ENCODE data around the gene CEMIP.

The CEMIP gene

DNA sequence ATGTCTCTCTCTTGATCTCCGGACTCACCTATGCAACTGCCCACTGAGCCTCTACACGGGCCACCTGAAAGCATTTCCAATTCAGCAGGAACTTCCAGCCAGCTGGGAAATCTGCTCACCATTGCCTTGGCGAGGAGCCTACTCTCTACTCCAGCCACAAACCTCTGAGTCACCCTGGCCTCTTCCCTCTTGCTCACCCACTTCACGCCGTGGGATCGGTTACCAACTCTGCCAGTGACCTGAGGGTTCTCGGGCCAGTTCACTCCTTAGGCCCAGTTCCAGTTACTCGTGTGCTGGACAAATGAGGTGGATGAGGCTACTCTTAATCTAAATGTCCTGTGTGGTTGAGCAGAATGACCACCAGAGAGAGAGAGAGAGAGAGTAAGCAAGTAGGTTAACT, 70.1 kb downstream of the CEMIP start:
- no peaks in the 10 kb centered on the region for H3K4me1 Mint-ChIP-seq

GRCh38 chr15:80850941-80851451, 71.8 kb downstream of the CEMIP start:
- H3K4me1 Mint-ChIP-seq, result no peaks in the 10 kb centered on the region
- no peak for DNase-seq
- no peaks in the 10 kb centered on the region for H3K36me3 Mint-ChIP-seq
- H3K9me3 Mint-ChIP-seq, result no peaks in the 10 kb centered on the region
- ATAC-seq (replicated peaks), result no peak
- H3K4me3 Mint-ChIP-seq, result no peak overlapping the region
- no peak overlapping the region for H3K27ac Mint-ChIP-seq
- H3K27me3 Mint-ChIP-seq, result peaks cover 6% of the 10 kb centered on the region in 2 donors

More for the DNA sequence above, 70.1 kb downstream of the CEMIP start:
- DNase-seq (no peak), ATAC-seq (replicated peaks) (no peak)
- Mint-ChIP-seq H3K36me3 (no peaks in the 10 kb centered on the region), H3K9me3 (no peaks in the 10 kb centered on the region), H3K4me3 (no peak overlapping the region), H3K27me3 (peaks cover 6% of the 10 kb centered on the region in 2 donors), H3K27ac (no peak overlapping the region)

- Mint-ChIP-seq H3K4me1 (no peaks in the 10 kb centered on the region), H3K9me3 (no peaks in the 10 kb centered on the region), H3K36me3 (no peaks in the 10 kb centered on the region), H3K27me3 (peaks cover 6% of the 10 kb centered on the region in 2 donors), H3K27ac (no peak overlapping the region), H3K4me3 (no peak overlapping the region)
- ATAC-seq (replicated peaks), result no peak
- no peak for DNase-seq
Measured at GRCh38 chr15:80852676-80853075, 73.5 kb downstream of the CEMIP start.

GRCh38 chr15:80854104-80854503, 74.9 kb downstream of the CEMIP start:
- Mint-ChIP-seq H3K27ac (no peak overlapping the region), H3K4me1 (no peaks in the 10 kb centered on the region), H3K27me3 (peaks cover 6% of the 10 kb centered on the region in 2 donors), H3K4me3 (no peak overlapping the region), H3K36me3 (no peaks in the 10 kb centered on the region), H3K9me3 (no peaks in the 10 kb centered on the region)
- ATAC-seq (replicated peaks), result no peak
- no peak for DNase-seq

- H3K4me1 Mint-ChIP-seq, result no peaks in the 10 kb centered on the region
- no peak for DNase-seq
- ATAC-seq (replicated peaks), result no peak
- no peaks in the 10 kb centered on the region for H3K9me3 Mint-ChIP-seq
- no peaks in the 10 kb centered on the region for H3K27me3 Mint-ChIP-seq
- H3K36me3 Mint-ChIP-seq, result no peaks in the 10 kb centered on the region
- H3K27ac Mint-ChIP-seq, result no peak overlapping the region
- H3K4me3 Mint-ChIP-seq, result no peak overlapping the region
Measured at GRCh38 chr15:80855206-80855605, 76.0 kb downstream of the CEMIP start.

DNA sequence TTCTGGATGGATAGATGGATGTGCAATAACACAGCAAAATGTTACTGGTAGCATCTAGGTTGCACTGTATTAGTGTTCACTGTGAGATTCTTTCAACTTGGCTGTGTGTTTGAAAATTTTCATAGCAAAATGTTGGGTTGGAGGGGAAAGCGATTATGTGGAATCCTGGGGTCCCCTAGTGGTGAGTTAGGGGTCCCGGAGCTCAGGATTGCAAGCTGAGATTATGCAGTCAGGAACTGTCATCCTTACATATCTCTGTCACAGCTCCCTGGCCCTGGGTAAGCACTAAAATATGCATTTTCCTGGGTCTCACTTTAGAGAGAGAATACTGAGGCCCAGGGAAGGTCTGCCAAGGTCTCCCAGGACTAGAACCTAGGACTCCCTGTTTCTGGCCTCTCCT, 77.2 kb downstream of the CEMIP start:
- Mint-ChIP-seq H3K9me3 (no peaks in the 10 kb centered on the region), H3K4me3 (no peak overlapping the region), H3K27me3 (no peaks in the 10 kb centered on the region), H3K27ac (no peak overlapping the region), H3K36me3 (no peaks in the 10 kb centered on the region), H3K4me1 (no peaks in the 10 kb centered on the region)
- ATAC-seq (replicated peaks), result peak in 1 of 2 donors; percentile 41
- no peak for DNase-seq

DNA sequence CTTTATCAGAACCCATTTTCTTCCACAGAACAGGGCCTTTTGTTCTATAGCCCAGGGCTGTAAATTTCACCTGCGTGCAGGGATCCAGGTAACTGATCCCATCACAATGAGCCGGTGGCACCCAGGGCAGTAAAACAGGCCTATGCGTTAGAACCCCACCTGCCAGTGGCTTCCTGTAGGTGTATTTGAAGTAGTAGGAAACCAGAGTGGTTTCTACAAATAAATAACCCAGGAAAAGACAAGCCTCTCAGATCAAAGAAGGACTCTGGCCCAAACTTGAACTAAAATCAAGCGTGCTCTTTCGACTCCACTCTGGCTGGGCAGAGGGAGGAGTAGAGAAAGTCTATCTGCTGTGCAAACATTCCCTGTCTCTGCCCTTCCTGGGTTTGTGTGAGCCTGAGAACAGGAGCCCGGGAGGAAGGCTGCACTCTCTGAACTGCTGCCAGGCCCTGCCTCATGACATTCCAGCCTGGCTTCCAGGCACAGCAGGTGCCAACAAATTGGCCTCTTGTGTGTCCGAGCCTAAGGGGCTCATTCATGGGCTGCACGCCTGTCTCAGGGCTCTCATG, 77.7 kb downstream of the CEMIP start:
- Mint-ChIP-seq H3K4me3 (no peak overlapping the region), H3K27me3 (no peaks in the 10 kb centered on the region), H3K4me1 (no peaks in the 10 kb centered on the region), H3K9me3 (no peaks in the 10 kb centered on the region), H3K36me3 (no peaks in the 10 kb centered on the region), H3K27ac (no peak overlapping the region)
- DNase-seq (no peak), ATAC-seq (replicated peaks) (no peak)

GRCh38 chr15:80861731-80862170, 82.6 kb downstream of the CEMIP start:
- no peak for DNase-seq
- Mint-ChIP-seq H3K4me3 (no peak overlapping the region), H3K27ac (no peak overlapping the region), H3K36me3 (no peaks in the 10 kb centered on the region), H3K27me3 (no peaks in the 10 kb centered on the region), H3K4me1 (no peaks in the 10 kb centered on the region), H3K9me3 (no peaks in the 10 kb centered on the region)
- no peak for ATAC-seq (replicated peaks)

DNA sequence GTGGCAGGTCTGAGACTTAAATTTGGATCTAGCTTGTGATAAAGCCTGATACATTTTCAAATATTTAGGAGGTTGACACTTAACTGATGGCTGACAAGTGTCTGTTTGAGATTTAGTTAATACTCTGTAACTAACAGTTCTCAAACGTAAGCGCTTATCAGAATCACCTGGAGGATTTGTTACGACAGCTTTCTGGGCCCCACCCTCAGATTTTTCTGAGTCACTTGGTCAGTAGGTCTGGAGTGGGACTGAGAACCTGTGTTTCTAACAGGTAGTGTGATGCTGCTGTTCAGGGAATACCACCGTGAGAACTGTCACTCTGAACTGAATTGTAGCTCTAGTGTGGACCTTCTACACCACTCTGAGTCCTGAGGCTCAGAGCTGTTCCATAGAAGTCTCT, 85.5 kb downstream of the CEMIP start:
- H3K4me3 Mint-ChIP-seq, result no peak overlapping the region
- no peaks in the 10 kb centered on the region for H3K9me3 Mint-ChIP-seq
- no peak for DNase-seq
- no peaks in the 10 kb centered on the region for H3K4me1 Mint-ChIP-seq
- no peak for ATAC-seq (replicated peaks)
- no peaks in the 10 kb centered on the region for H3K36me3 Mint-ChIP-seq
- no peak overlapping the region for H3K27ac Mint-ChIP-seq
- no peaks in the 10 kb centered on the region for H3K27me3 Mint-ChIP-seq

- no peaks in the 10 kb centered on the region for H3K9me3 Mint-ChIP-seq
Measured at GRCh38 chr15:80866936-80867335, 87.8 kb downstream of the CEMIP start.

DNA sequence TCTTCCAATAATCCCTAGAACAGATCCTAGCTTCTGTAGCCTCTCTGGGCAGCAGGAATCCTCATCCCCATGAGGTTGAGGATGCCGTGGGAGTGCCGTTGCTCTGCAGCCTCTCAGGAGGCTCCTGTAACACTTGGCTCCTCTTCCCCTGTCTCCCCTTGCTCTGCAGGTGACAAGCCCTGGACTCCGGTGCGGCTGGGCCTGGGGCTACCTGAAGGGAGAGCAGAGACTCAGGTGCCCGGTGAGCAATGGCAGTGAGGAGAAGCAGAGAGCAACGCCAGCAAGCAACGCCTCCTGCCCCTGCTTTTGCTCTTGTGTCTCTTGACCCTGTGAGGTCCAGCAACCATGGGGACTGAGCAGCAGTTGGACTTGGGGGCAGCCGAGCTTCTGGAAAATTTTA, 91.2 kb downstream of the CEMIP start:
- DNase-seq (no peak), ATAC-seq (replicated peaks) (no peak)
- Mint-ChIP-seq H3K4me3 (no peak overlapping the region), H3K27ac (no peak overlapping the region), H3K4me1 (no peaks in the 10 kb centered on the region), H3K36me3 (no peaks in the 10 kb centered on the region), H3K9me3 (no peaks in the 10 kb centered on the region), H3K27me3 (no peaks in the 10 kb centered on the region)

More at GRCh38 chr15:80866936-80867335, 87.8 kb downstream of the CEMIP start:
- Mint-ChIP-seq H3K36me3 (no peaks in the 10 kb centered on the region), H3K27me3 (no peaks in the 10 kb centered on the region), H3K27ac (no peak overlapping the region), H3K4me1 (no peaks in the 10 kb centered on the region), H3K4me3 (no peak overlapping the region)
- DNase-seq, result no peak
- ATAC-seq (replicated peaks), result no peak

GRCh38 chr15:80870893-80871292, 91.7 kb downstream of the CEMIP start:
- Mint-ChIP-seq H3K4me3 (no peak overlapping the region), H3K36me3 (no peaks in the 10 kb centered on the region), H3K27ac (no peak overlapping the region), H3K9me3 (no peaks in the 10 kb centered on the region), H3K27me3 (no peaks in the 10 kb centered on the region), H3K4me1 (no peaks in the 10 kb centered on the region)
- ATAC-seq (replicated peaks) (no peak), DNase-seq (no peak)

DNA sequence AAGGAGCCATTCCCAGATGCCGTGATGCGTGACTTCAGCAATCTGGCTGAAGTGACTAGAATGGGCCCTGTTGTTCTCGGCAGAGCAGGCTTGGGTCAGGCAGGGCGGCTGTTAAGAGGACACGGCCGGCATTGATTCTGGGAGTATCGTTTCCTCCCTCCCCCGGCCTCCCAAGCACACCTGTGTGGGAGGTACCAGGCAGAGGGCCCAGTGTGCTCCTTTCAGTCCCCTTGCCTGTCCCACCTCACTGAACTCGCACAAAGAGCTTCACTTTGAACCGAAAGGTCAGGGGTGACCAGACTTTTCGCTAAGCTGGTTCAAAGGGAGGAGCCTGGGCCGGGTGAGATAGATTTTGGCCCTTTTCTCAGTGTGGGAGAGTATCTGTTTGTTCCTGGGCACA, 92.7 kb downstream of the CEMIP start:
- DNase-seq, result no peak
- H3K36me3 Mint-ChIP-seq, result no peaks in the 10 kb centered on the region
- ATAC-seq (replicated peaks), result no peak
- no peaks in the 10 kb centered on the region for H3K27me3 Mint-ChIP-seq
- H3K4me3 Mint-ChIP-seq, result no peak overlapping the region
- H3K27ac Mint-ChIP-seq, result no peak overlapping the region
- no peaks in the 10 kb centered on the region for H3K9me3 Mint-ChIP-seq
- no peaks in the 10 kb centered on the region for H3K4me1 Mint-ChIP-seq

- ATAC-seq (replicated peaks) (no peak), DNase-seq (no peak)
- no peak overlapping the region for H3K27ac Mint-ChIP-seq
- H3K4me3 Mint-ChIP-seq, result no peak overlapping the region
- H3K9me3 Mint-ChIP-seq, result no peaks in the 10 kb centered on the region
- H3K27me3 Mint-ChIP-seq, result no peaks in the 10 kb centered on the region
- H3K4me1 Mint-ChIP-seq, result peaks cover 0 to under 1% of the 10 kb centered on the region in 2 donors
- H3K36me3 Mint-ChIP-seq, result no peaks in the 10 kb centered on the region
Measured at GRCh38 chr15:80873366-80873952, 94.3 kb downstream of the CEMIP start.

DNA sequence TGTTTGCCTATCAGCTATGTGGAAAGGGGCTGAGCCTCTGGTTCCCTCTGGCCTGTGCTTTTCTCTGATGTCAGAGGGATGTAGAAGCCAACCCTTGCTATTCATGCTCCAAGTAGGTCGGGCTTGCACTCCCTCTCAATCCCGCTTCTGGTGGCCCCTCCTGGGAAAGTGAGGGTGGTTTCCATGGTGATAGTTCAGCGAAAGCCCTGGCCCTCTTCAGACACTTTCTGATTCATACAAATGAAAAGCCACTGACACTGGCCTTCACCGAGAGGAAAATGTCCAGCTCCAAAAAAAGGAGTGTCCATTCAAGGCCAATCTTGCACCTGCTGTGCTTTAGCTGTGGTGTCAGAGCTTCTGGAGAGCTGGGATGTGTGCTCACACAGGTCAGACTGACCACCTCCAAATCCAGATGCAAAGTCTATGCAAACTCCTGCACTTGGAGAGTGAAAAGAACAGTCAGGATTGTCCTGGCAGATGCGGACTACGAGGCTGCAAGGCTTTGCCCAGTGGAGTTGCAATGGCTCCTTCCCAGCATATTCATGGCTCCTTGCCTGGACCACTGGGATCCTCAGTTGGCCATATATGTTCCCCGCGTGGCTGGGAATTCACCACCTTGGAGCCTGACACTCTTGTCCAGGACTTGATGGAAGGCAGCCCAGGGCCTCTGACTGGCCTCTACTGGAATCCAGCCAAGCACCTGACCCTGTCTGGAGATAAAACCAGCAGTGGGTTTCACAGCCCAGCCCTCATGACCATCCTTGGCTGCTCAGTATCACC, 96.6 kb downstream of the CEMIP start:
- DNase-seq (no peak), ATAC-seq (replicated peaks) (no peak)
- Mint-ChIP-seq H3K4me3 (no peak overlapping the region), H3K36me3 (no peaks in the 10 kb centered on the region), H3K9me3 (no peaks in the 10 kb centered on the region), H3K4me1 (peaks cover 2 to 5% of the 10 kb centered on the region in 2 donors), H3K27me3 (no peaks in the 10 kb centered on the region), H3K27ac (no peak overlapping the region)
